ENCODE data around the gene LRRC46. TPM values are rescaled to one million over a fixed set of nuclear protein-coding genes. Genes with fewer than 3 reads are reported as not detected.

The LRRC46 gene
- total and polyA plus RNA-seq, 9 of the 15 experiments (the other 6 are each of a cell fraction or from before 2014, with no cell fraction given) = 0.39 to 1.4 (median 0.53) TPM; not detected in 1

DNA sequence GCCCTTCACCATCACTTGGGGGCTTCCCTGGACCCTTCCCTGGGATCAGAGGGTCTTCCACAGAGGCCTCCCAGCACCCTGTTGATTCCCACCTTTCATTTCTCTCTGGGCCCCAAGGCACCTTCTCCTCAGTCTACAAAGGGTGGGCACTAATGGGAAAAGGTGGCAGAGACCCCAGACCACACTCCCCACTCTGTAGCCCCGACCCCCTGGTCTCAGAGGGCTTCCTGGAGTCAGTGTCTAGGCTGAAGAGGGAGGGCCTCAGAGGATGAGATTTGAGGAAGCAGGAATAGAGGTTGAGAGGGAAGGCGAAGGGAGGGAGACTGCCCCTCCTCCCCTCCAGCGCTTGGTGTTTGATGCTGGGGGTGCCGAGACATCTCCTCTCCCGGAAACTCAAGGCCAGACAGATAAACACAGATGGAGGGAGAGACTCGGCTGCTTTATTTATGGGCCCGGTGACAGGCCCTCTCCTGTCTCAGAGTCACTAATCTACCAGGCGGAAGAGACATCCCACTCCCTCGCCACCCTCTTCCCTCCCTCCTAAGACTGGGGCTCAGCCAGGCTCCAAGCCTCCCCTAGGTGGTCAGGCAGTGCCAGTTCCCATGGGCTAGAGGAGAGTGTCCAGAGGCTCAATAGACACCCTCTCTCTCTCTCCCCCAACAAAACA, 46.0 kb downstream of the LRRC46 start (continued):
- TF ChIP-seq, protein P1, sequence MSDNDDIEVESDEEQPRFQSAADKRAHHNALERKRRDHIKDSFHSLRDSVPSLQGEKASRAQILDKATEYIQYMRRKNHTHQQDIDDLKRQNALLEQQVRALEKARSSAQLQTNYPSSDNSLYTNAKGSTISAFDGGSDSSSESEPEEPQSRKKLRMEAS (CRISPR knock-in tag; IDR thresholded peaks at IDR 0.05) = no peak
- TF ChIP-seq ZNF274 (IDR thresholded peaks at IDR 0.05; ENCODE audit: borderline replicate concordance, low read depth, low read length) (no peak), SRSF9 (IDR thresholded peaks at IDR 0.05; ENCODE audit: borderline replicate concordance, low read depth, low read length) (no peak), TAL1 (IDR thresholded peaks at IDR 0.05) (peak; percentile 74), RNF2 (IDR thresholded peaks at IDR 0.05) (peak; percentile 96), IFI16 (CRISPR knock-in tag; IDR thresholded peaks at IDR 0.05) (no peak), MYNN (IDR thresholded peaks at IDR 0.05) (peak; percentile 18; the same call in 1 of the 2 replicates), MYNN (CRISPR knock-in tag; IDR thresholded peaks at IDR 0.05) (no peak)
- TF ChIP-seq, protein P2, sequence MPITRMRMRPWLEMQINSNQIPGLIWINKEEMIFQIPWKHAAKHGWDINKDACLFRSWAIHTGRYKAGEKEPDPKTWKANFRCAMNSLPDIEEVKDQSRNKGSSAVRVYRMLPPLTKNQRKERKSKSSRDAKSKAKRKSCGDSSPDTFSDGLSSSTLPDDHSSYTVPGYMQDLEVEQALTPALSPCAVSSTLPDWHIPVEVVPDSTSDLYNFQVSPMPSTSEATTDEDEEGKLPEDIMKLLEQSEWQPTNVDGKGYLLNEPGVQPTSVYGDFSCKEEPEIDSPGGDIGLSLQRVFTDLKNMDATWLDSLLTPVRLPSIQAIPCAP (CRISPR knock-in tag; IDR thresholded peaks at IDR 0.05; ENCODE audit: borderline replicate concordance) = no peak
- TF ChIP-seq, protein P3, sequence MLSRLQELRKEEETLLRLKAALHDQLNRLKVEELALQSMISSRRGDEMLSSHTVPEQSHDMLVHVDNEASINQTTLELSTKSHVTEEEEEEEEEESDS (CRISPR knock-in tag; IDR thresholded peaks at IDR 0.05) = no peak
- TF ChIP-seq, protein P4, sequence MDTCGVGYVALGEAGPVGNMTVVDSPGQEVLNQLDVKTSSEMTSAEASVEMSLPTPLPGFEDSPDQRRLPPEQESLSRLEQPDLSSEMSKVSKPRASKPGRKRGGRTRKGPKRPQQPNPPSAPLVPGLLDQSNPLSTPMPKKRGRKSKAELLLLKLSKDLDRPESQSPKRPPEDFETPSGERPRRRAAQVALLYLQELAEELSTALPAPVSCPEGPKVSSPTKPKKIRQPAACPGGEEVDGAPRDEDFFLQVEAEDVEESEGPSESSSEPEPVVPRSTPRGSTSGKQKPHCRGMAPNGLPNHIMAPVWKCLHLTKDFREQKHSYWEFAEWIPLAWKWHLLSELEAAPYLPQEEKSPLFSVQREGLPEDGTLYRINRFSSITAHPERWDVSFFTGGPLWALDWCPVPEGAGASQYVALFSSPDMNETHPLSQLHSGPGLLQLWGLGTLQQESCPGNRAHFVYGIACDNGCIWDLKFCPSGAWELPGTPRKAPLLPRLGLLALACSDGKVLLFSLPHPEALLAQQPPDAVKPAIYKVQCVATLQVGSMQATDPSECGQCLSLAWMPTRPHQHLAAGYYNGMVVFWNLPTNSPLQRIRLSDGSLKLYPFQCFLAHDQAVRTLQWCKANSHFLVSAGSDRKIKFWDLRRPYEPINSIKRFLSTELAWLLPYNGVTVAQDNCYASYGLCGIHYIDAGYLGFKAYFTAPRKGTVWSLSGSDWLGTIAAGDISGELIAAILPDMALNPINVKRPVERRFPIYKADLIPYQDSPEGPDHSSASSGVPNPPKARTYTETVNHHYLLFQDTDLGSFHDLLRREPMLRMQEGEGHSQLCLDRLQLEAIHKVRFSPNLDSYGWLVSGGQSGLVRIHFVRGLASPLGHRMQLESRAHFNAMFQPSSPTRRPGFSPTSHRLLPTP (IDR thresholded peaks at IDR 0.05; ENCODE audit: borderline replicate concordance, extremely low read depth, insufficient read length) = no peak
- TF ChIP-seq, protein P5, sequence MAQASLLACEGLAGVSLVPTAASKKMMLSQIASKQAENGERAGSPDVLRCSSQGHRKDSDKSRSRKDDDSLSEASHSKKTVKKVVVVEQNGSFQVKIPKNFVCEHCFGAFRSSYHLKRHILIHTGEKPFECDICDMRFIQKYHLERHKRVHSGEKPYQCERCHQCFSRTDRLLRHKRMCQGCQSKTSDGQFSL (CRISPR knock-in tag; IDR thresholded peaks at IDR 0.05) = no peak
- TF ChIP-seq, protein P5 (tag; IDR thresholded peaks at IDR 0.05) = peak in 1 of 2 experiments; percentile 65; a peak in 1 of 4 replicates
- TF ChIP-seq, protein P6, sequence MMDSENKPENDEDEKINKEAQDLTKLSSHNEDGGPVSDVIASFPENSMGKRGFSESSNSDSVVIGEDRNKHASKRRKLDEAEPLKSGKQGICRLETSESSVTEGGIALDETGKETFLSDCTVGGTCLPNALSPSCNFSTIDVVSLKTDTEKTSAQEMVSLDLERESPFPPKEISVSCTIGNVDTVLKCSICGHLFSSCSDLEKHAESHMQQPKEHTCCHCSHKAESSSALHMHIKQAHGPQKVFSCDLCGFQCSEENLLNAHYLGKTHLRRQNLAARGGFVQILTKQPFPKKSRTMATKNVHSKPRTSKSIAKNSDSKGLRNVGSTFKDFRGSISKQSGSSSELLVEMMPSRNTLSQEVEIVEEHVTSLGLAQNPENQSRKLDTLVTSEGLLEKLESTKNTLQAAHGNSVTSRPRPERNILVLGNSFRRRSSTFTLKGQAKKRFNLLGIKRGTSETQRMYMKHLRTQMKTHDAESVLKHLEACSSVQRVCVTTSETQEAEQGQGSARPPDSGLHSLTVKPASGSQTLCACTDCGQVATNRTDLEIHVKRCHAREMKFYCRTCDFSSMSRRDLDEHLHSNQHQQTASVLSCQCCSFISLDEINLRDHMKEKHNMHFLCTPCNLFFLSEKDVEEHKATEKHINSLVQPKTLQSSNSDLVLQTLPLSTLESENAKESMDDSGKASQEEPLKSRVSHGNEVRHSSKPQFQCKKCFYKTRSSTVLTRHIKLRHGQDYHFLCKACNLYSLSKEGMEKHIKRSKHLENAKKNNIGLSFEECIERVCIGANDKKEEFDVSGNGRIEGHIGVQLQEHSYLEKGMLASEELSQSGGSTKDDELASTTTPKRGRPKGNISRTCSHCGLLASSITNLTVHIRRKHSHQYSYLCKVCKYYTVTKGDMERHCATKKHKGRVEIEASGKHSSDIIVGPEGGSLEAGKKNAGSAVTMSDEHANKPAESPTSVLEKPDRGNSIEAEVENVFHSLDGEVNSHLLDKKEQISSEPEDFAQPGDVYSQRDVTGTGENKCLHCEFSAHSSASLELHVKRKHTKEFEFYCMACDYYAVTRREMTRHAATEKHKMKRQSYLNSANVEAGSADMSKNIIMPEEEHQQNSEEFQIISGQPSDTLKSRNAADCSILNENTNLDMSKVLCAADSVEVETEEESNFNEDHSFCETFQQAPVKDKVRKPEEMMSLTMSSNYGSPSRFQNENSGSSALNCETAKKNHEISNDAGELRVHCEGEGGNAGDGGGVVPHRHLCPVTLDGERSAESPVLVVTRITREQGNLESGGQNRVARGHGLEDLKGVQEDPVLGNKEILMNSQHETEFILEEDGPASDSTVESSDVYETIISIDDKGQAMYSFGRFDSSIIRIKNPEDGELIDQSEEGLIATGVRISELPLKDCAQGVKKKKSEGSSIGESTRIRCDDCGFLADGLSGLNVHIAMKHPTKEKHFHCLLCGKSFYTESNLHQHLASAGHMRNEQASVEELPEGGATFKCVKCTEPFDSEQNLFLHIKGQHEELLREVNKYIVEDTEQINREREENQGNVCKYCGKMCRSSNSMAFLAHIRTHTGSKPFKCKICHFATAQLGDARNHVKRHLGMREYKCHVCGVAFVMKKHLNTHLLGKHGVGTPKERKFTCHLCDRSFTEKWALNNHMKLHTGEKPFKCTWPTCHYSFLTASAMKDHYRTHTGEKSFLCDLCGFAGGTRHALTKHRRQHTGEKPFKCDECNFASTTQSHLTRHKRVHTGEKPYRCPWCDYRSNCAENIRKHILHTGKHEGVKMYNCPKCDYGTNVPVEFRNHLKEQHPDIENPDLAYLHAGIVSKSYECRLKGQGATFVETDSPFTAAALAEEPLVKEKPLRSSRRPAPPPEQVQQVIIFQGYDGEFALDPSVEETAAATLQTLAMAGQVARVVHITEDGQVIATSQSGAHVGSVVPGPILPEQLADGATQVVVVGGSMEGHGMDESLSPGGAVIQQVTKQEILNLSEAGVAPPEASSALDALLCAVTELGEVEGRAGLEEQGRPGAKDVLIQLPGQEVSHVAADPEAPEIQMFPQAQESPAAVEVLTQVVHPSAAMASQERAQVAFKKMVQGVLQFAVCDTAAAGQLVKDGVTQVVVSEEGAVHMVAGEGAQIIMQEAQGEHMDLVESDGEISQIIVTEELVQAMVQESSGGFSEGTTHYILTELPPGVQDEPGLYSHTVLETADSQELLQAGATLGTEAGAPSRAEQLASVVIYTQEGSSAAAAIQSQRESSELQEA (IDR thresholded peaks at IDR 0.05; ENCODE audit: low read depth) = no peak
